K562 (cell line): ENCODE measurements around the gene ZNF24. TPM values are rescaled to one million over a fixed set of nuclear protein-coding genes. Genes with fewer than 3 reads are reported as not detected.

Experiments used
- BCOR ChIP-seq: fragments of 450-650 bp; IDR thresholded peaks from 2 replicates; pipeline ENCODE4 v1.6.1; 2016
- CCNT2 ChIP-seq: IDR thresholded peaks from 2 replicates; pipeline ENCODE4 v1.6.1; 2011; ENCODE audit warnings: borderline replicate concordance, low read depth, mild to moderate bottlenecking, moderate library complexity, mixed read lengths, low read length; ENCODE audit not compliant: insufficient read length; ENCODE audit errors: extremely low read depth
- EP400 ChIP-seq: fragments of 450-650 bp; IDR thresholded peaks from 2 replicates; pipeline ENCODE4 v1.6.1; 2017; ENCODE audit warnings: antibody characterized with exemption, mild to moderate bottlenecking, moderate library complexity
- OTX1 ChIP-seq: fragments of 450-650 bp; formaldehyde crosslinking; IDR thresholded peaks from 2 replicates; pipeline ENCODE4 v1.4.0; 2022; ENCODE audit warnings: mild to moderate bottlenecking
- RBFOX2 ChIP-seq: fragments of 200-400 bp; formaldehyde crosslinking; IDR thresholded peaks from 2 replicates; pipeline ENCODE4 v1.6.1; 2017; ENCODE audit warnings: low read depth, mild to moderate bottlenecking, low read length, moderate library complexity
- SAFB ChIP-seq: fragments of 200-400 bp; formaldehyde crosslinking; IDR thresholded peaks from 2 replicates; pipeline ENCODE4 v1.6.1; 2017; ENCODE audit warnings: low read depth, low read length, borderline replicate concordance
- SMARCB1 ChIP-seq: IDR thresholded peaks from 2 replicates; pipeline ENCODE4 v1.6.1; 2011; ENCODE audit warnings: improper control_type of control experiment, low read depth; ENCODE audit not compliant: insufficient read length
- ZNF133 ChIP-seq: fragments of 250-450 bp; sonication (Bioruptor Pico); IDR thresholded peaks from 2 replicates; pipeline ENCODE4 v1.4.0; 2020; ENCODE audit warnings: mild to moderate bottlenecking
- ZNF76 ChIP-seq: fragments of 250-450 bp; sonication (Bioruptor Pico); IDR thresholded peaks from 2 replicates; pipeline ENCODE4 v1.4.0; 2020; ENCODE audit warnings: mild to moderate bottlenecking, moderate library complexity, borderline replicate concordance
- polyA plus RNA-seq, 8 experiments: library from polyadenylated mRNA; depleted of rRNA in 4 of 8; stranded (reverse) in 5 of 8; unstranded in 3 of 8; fragments of >200 nt; fragmentation: Nextera tagmentation in 2 of 8; fragmentation: Illumina TruSeq in 1 of 8; extraction: Ambion mirVana in 2 of 8; extraction: Trizol in 1 of 8; gene quantifications; 2 replicates each; pipeline versions ENCODE4 v1.2.1 to v1.2.3, GENCODE V29; 2011 to 2014; ENCODE audit warnings: inconsistent platforms in 1 of 8, missing spikeins in 1 of 8
- total RNA-seq, 7 experiments: library from RNA; depleted of rRNA in 6 of 7; stranded (reverse); fragments of >200 nt in 6 of 7; fragmentation: Illumina TruSeq in 2 of 7; extraction: Trizol in 2 of 7; gene quantifications; 2 replicates each; pipeline versions ENCODE4 v1.2.1 to v1.2.3, GENCODE V29; 2011 to 2021; ENCODE audit warnings: low replicate concordance in 1 of 7
- TF ChIP-seq, protein P1 (sequence below): fragments of 450-650 bp; conservative IDR thresholded peaks from 2 replicates; pipeline ENCODE4 v1.6.1; 2016; ENCODE audit warnings: missing genetic modification characterization, low read depth, mild to moderate bottlenecking, missing compliant biosample characterization, moderate library complexity
- TF ChIP-seq, protein P2 (sequence below): sonication (generic); formaldehyde crosslinking; IDR thresholded peaks from 2 replicates; pipeline ENCODE4 v1.8.1; 2023; ENCODE audit warnings: mild to moderate bottlenecking, missing genetic modification reagents
- TF ChIP-seq, protein P3 (sequence below), 2 experiments: IDR thresholded peaks in 1 of 2; conservative IDR thresholded peaks in 1 of 2; 2 replicates each; pipeline ENCODE4 v1.6.1; 2016; ENCODE audit warnings: low read depth in 2 of 2, mild to moderate bottlenecking in 1 of 2, missing compliant biosample characterization in 1 of 2, missing genetic modification characterization in 1 of 2, moderate library complexity in 1 of 2
- TF ChIP-seq, protein P4 (sequence below): fragments of 450-650 bp; IDR thresholded peaks from 2 replicates; pipeline ENCODE4 v1.6.1; 2018; ENCODE audit not compliant: partially characterized antibody
- TF ChIP-seq, protein P5 (sequence below), 2 experiments: fragments of 250-450 bp in 1 of 2; fragments of 450-650 bp in 1 of 2; sonication (Bioruptor Pico) in 1 of 2; IDR thresholded peaks; 2 replicates each; pipeline versions ENCODE4 v1.6.1 to v1.8.0; 2016 to 2021; ENCODE audit warnings: mild to moderate bottlenecking in 2 of 2, moderate library complexity in 2 of 2, missing compliant biosample characterization in 1 of 2, missing genetic modification characterization in 1 of 2
- TF ChIP-seq, protein P6 (sequence below): sonication (generic); formaldehyde crosslinking; IDR thresholded peaks from 2 replicates; pipeline ENCODE4 v1.9.0; 2022; ENCODE audit warnings: mild to moderate bottlenecking, missing genetic modification reagents

ZNF24 gene
- total and polyA plus RNA-seq, 9 of the 15 experiments (the other 6 are each of a cell fraction or from before 2014, with no cell fraction given): 35.7 to 72.8 (median 54.1) TPM

DNA sequence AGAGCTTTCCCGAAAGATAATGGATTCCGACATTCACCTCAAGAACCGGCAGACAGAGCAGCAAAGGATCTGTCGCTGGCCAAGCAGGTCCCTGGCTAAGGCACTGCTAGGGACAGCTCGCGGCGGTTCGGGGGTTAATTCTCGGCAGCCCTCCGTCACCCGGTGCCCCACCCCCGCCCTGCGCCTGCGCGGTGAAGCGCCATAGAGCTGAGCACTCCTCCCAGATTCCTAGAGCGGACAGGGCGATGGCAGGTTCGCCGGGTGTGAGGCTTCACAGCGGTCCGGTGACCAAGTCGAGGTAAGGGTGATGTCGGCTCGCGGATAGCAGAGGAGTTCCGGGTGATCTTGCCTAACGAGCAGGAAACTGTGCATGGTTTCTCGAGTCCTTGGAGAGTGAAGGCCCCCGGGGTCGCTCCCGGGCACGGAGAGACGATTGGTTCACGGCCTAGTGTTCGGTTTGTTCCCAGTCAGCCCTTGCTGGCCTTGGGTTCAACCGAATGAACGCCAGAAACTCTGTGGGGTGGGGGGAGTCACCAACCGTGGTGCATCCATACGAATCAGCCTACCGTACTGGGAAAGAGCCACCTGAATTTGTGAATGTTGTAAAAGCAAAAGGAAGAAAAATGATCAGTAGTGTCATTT is 54.0 kb downstream of the ZNF24 start, which contains the start of gene ZSCAN30 (continued):
- TF ChIP-seq OTX1 (CRISPR knock-in tag) (peak; percentile 71; the same call in 1 of the 2 replicates), EP400 (peak; percentile 92), BCOR (peak; percentile 60; the same call in 1 of the 2 replicates), SMARCB1 (no peak), RBFOX2 (peak; percentile 95), ZNF133 (no peak), ZNF76 (CRISPR knock-in tag) (0 out of 2 replicates have a peak, but pooled peaks have one; percentile 40), SAFB (no peak), CCNT2 (peak; percentile 35)
- TF ChIP-seq, protein P1, sequence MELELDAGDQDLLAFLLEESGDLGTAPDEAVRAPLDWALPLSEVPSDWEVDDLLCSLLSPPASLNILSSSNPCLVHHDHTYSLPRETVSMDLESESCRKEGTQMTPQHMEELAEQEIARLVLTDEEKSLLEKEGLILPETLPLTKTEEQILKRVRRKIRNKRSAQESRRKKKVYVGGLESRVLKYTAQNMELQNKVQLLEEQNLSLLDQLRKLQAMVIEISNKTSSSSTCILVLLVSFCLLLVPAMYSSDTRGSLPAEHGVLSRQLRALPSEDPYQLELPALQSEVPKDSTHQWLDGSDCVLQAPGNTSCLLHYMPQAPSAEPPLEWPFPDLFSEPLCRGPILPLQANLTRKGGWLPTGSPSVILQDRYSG (tag): no peak
- TF ChIP-seq, protein P2, sequence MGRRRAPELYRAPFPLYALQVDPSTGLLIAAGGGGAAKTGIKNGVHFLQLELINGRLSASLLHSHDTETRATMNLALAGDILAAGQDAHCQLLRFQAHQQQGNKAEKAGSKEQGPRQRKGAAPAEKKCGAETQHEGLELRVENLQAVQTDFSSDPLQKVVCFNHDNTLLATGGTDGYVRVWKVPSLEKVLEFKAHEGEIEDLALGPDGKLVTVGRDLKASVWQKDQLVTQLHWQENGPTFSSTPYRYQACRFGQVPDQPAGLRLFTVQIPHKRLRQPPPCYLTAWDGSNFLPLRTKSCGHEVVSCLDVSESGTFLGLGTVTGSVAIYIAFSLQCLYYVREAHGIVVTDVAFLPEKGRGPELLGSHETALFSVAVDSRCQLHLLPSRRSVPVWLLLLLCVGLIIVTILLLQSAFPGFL (CRISPR knock-in tag): no peak
- TF ChIP-seq, protein P3, sequence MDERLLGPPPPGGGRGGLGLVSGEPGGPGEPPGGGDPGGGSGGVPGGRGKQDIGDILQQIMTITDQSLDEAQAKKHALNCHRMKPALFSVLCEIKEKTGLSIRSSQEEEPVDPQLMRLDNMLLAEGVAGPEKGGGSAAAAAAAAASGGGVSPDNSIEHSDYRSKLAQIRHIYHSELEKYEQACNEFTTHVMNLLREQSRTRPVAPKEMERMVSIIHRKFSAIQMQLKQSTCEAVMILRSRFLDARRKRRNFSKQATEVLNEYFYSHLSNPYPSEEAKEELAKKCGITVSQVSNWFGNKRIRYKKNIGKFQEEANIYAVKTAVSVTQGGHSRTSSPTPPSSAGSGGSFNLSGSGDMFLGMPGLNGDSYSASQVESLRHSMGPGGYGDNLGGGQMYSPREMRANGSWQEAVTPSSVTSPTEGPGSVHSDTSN (CRISPR knock-in tag; IDR thresholded peaks at IDR 0.05; ENCODE audit: low read depth): no peak
- TF ChIP-seq, protein P3 (tag; conservative IDR thresholded peaks at IDR 0.05; ENCODE audit: low read depth): peak; percentile 25; the same call in 1 of the 2 replicates
- TF ChIP-seq, protein P4, sequence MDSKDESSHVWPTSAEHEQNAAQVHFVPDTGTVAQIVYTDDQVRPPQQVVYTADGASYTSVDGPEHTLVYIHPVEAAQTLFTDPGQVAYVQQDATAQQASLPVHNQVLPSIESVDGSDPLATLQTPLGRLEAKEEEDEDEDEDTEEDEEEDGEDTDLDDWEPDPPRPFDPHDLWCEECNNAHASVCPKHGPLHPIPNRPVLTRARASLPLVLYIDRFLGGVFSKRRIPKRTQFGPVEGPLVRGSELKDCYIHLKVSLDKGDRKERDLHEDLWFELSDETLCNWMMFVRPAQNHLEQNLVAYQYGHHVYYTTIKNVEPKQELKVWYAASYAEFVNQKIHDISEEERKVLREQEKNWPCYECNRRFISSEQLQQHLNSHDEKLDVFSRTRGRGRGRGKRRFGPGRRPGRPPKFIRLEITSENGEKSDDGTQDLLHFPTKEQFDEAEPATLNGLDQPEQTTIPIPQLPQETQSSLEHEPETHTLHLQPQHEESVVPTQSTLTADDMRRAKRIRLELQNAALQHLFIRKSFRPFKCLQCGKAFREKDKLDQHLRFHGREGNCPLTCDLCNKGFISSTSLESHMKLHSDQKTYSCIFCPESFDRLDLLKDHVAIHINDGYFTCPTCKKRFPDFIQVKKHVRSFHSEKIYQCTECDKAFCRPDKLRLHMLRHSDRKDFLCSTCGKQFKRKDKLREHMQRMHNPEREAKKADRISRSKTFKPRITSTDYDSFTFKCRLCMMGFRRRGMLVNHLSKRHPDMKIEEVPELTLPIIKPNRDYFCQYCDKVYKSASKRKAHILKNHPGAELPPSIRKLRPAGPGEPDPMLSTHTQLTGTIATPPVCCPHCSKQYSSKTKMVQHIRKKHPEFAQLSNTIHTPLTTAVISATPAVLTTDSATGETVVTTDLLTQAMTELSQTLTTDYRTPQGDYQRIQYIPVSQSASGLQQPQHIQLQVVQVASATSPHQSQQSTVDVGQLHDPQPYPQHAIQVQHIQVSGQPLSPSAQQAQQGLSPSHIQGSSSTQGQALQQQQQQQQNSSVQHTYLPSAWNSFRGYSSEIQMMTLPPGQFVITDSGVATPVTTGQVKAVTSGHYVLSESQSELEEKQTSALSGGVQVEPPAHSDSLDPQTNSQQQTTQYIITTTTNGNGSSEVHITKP: peak; percentile 59
- TF ChIP-seq, protein P5, sequence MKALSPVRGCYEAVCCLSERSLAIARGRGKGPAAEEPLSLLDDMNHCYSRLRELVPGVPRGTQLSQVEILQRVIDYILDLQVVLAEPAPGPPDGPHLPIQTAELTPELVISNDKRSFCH (CRISPR knock-in tag; IDR thresholded peaks at IDR 0.05): no peak
- TF ChIP-seq, protein P5 (tag; IDR thresholded peaks at IDR 0.05): peak; percentile 92
- TF ChIP-seq, protein P6, sequence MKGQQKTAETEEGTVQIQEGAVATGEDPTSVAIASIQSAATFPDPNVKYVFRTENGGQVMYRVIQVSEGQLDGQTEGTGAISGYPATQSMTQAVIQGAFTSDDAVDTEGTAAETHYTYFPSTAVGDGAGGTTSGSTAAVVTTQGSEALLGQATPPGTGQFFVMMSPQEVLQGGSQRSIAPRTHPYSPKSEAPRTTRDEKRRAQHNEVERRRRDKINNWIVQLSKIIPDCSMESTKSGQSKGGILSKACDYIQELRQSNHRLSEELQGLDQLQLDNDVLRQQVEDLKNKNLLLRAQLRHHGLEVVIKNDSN: peak; percentile 17; the same call in 1 of the 2 replicates
